ENCODE data around the gene YTHDF1.

YTHDF1 gene

DNA sequence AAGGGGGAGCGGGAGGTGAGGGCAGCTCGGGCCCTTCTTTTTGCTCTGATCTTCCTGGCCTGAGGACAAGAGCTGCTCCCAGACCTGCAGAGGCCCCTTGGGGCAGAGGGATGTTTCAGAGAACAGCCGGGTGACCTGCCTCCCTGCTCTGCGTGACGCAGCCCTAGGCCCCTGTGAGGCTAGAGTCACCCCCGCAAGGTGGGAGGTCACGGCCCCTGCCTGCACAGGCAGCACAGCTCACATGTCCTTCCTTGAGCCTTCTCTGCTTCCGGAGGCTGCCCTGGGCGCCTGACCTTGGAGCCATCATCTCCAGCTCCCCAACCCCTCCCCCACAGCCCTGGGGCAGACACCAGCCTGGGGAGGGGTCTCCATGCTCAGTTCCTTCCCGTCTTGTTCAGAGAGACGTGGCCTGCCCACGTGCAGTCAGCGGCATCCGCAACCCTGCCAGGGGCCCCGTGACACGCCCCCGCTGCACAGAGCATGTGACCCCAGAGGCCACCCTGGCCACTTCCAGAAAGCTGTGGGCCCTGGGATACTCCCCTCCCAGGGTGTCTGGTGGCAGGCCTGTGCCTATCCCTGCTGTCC is 19.6 kb upstream of the YTHDF1 start, which contains the start of gene BIRC7:
TSS of gene BIRC7 (plus strand) at position 507 of the 585 bp plus-strand sequence. CDS start 192 bp downstream, outside the sequence.
- H3K9me3 ChIP-seq (ENCODE audit: control extremely low read depth in 1 of 5, control insufficient read depth in 4 of 5, insufficient read depth in 2 of 5, low read depth in 1 of 5, low read length in 4 of 5) = no peaks in the 10 kb centered on the region
- DNase-seq = peak in 1 of 3 donors; percentile 41
- no peaks in the 10 kb centered on the region for H3K36me3 ChIP-seq (ENCODE audit: control insufficient read depth in 4 of 4, insufficient read depth in 4 of 4, low read length in 3 of 4)
- WGBS (ENCODE audit: insufficient coverage) = 28% methylated on average over 12 of the region's 17 CpGs
- ChIA-PET CTCF (interaction anchor here (1.2 to 6.5 kb wide), 2 partner anchors 11 to 49 kb away, joined by 3 to 54 read pairs; no protein-coding TSS in a partner anchor), POLR2A (no interaction called here)
- H3K4me3 ChIP-seq (ENCODE audit: control insufficient read depth in 1 of 7, extremely low read depth in 1 of 7, insufficient read depth in 4 of 7, low read depth in 2 of 7, low read length in 6 of 7) = no peak within 1 kb of the TSS
- H3K27ac ChIP-seq (ENCODE audit: insufficient read depth in 1 of 2, low read depth in 1 of 2, low read length in 2 of 2, poor library complexity in 1 of 2, severe bottlenecking in 2 of 2) = no peak within 1 kb of the TSS
- H3K4me1 ChIP-seq (ENCODE audit: control extremely low read depth in 1 of 4, control insufficient read depth in 4 of 4, insufficient read depth in 4 of 4, low read length in 3 of 4) = peaks cover 0 to 10% (median 4%) of the 10 kb centered on the region in 4 experiments
- H3K27me3 ChIP-seq (replicated peaks in 2 of 5; ENCODE audit: control insufficient read depth in 4 of 5, insufficient read depth in 5 of 5, low read length in 4 of 5) = peaks cover 0 to 42% (median 10%) of the 10 kb centered on the region in 5 experiments

- peaks cover 0 to 48% (median 16%) of the 10 kb centered on the region in 5 experiments for H3K27me3 ChIP-seq (replicated peaks in 2 of 5; ENCODE audit: control insufficient read depth in 4 of 5, insufficient read depth in 5 of 5, low read length in 4 of 5)
- no peak overlapping the region for H3K27ac ChIP-seq (ENCODE audit: insufficient read depth in 1 of 2, low read depth in 1 of 2, low read length in 2 of 2, poor library complexity in 1 of 2, severe bottlenecking in 2 of 2)
- H3K4me3 ChIP-seq (ENCODE audit: control insufficient read depth in 1 of 7, extremely low read depth in 1 of 7, insufficient read depth in 4 of 7, low read depth in 2 of 7, low read length in 6 of 7) = no peak overlapping the region
- H3K4me1 ChIP-seq (ENCODE audit: control extremely low read depth in 1 of 4, control insufficient read depth in 4 of 4, insufficient read depth in 4 of 4, low read length in 3 of 4) = peaks cover 0 to 10% (median 4%) of the 10 kb centered on the region in 4 experiments
- 21% methylated on average over 12 of the region's 20 CpGs for WGBS (ENCODE audit: insufficient coverage)
- DNase-seq = peak in 2 of 3 donors; percentile 23 to 29
- no peaks in the 10 kb centered on the region for H3K9me3 ChIP-seq (ENCODE audit: control extremely low read depth in 1 of 5, control insufficient read depth in 4 of 5, insufficient read depth in 2 of 5, low read depth in 1 of 5, low read length in 4 of 5)
- ChIA-PET POLR2A (no interaction called here), CTCF (interaction anchor here (1.0 to 6.5 kb wide), 3 partner anchors 11 to 50 kb away, joined by 3 to 54 read pairs (median 5); no protein-coding TSS in a partner anchor)
- no peaks in the 10 kb centered on the region for H3K36me3 ChIP-seq (ENCODE audit: control insufficient read depth in 4 of 4, insufficient read depth in 4 of 4, low read length in 3 of 4)
These were observed 18.9 kb upstream of the YTHDF1 start for GRCh38 chr20:63234693-63235398.

- CTCF ChIA-PET = interaction anchor here (1.0 to 6.5 kb wide), 3 partner anchors 10 to 58 kb away, joined by 3 to 54 read pairs (median 6); partner anchors contain the start of gene COL20A1
- Histone ChIP-seq H3K27me3 (replicated peaks in 2 of 5; ENCODE audit: control insufficient read depth in 4 of 5, insufficient read depth in 5 of 5, low read length in 4 of 5) (peaks cover 2 to 57% (median 21%) of the 10 kb centered on the region in 5 experiments), H3K4me1 (ENCODE audit: control extremely low read depth in 1 of 4, control insufficient read depth in 4 of 4, insufficient read depth in 4 of 4, low read length in 3 of 4) (peaks cover 0 to 10% (median 4%) of the 10 kb centered on the region in 4 experiments), H3K36me3 (ENCODE audit: control insufficient read depth in 4 of 4, insufficient read depth in 4 of 4, low read length in 3 of 4) (no peaks in the 10 kb centered on the region), H3K27ac (ENCODE audit: insufficient read depth in 1 of 2, low read depth in 1 of 2, low read length in 2 of 2, poor library complexity in 1 of 2, severe bottlenecking in 2 of 2) (no peak overlapping the region), H3K4me3 (ENCODE audit: control insufficient read depth in 1 of 7, extremely low read depth in 1 of 7, insufficient read depth in 4 of 7, low read depth in 2 of 7, low read length in 6 of 7) (no peak overlapping the region), H3K9me3 (ENCODE audit: control extremely low read depth in 1 of 5, control insufficient read depth in 4 of 5, insufficient read depth in 2 of 5, low read depth in 1 of 5, low read length in 4 of 5) (no peaks in the 10 kb centered on the region)
- no peak for DNase-seq
- 86% methylated on average over 14 of the region's 17 CpGs for WGBS (ENCODE audit: insufficient coverage)
- POLR2A ChIA-PET = no interaction called here
These were observed 18.0 kb upstream of the YTHDF1 start for GRCh38 chr20:63233924-63234323.

DNA sequence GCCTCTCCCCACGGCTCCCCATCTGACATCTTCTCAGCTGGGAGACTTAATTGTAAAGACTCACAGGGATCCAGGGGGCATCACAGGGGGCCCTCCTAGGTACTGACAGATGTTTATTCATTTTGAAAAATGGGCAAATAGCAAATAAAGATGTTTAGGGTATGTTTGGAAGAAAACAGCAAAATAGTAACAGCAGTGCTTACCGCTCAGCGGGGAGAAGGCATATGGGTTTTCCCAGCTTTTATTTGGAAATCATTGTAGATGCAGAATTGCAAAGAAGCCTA is 17.1 kb upstream of the YTHDF1 start:
- Histone ChIP-seq H3K27me3 (replicated peaks in 2 of 5; ENCODE audit: control insufficient read depth in 4 of 5, insufficient read depth in 5 of 5, low read length in 4 of 5) (peaks cover 2 to 62% (median 21%) of the 10 kb centered on the region in 5 experiments), H3K4me3 (ENCODE audit: control insufficient read depth in 1 of 7, extremely low read depth in 1 of 7, insufficient read depth in 4 of 7, low read depth in 2 of 7, low read length in 6 of 7) (no peak overlapping the region), H3K27ac (ENCODE audit: insufficient read depth in 1 of 2, low read depth in 1 of 2, low read length in 2 of 2, poor library complexity in 1 of 2, severe bottlenecking in 2 of 2) (no peak overlapping the region), H3K36me3 (ENCODE audit: control insufficient read depth in 4 of 4, insufficient read depth in 4 of 4, low read length in 3 of 4) (no peaks in the 10 kb centered on the region), H3K9me3 (ENCODE audit: control extremely low read depth in 1 of 5, control insufficient read depth in 4 of 5, insufficient read depth in 2 of 5, low read depth in 1 of 5, low read length in 4 of 5) (no peaks in the 10 kb centered on the region), H3K4me1 (ENCODE audit: control extremely low read depth in 1 of 4, control insufficient read depth in 4 of 4, insufficient read depth in 4 of 4, low read length in 3 of 4) (peaks cover 0 to 7% (median 2%) of the 10 kb centered on the region in 4 experiments)
- CTCF ChIA-PET = interaction anchor here (0.9 to 6.5 kb wide), 5 partner anchors 9 to 59 kb away, joined by 3 to 54 read pairs (median 6); partner anchors contain the start of gene COL20A1
- 70% methylated on average over 3 of the region's 3 CpGs for WGBS (ENCODE audit: insufficient coverage)
- POLR2A ChIA-PET = no interaction called here
- DNase-seq = no peak

DNA sequence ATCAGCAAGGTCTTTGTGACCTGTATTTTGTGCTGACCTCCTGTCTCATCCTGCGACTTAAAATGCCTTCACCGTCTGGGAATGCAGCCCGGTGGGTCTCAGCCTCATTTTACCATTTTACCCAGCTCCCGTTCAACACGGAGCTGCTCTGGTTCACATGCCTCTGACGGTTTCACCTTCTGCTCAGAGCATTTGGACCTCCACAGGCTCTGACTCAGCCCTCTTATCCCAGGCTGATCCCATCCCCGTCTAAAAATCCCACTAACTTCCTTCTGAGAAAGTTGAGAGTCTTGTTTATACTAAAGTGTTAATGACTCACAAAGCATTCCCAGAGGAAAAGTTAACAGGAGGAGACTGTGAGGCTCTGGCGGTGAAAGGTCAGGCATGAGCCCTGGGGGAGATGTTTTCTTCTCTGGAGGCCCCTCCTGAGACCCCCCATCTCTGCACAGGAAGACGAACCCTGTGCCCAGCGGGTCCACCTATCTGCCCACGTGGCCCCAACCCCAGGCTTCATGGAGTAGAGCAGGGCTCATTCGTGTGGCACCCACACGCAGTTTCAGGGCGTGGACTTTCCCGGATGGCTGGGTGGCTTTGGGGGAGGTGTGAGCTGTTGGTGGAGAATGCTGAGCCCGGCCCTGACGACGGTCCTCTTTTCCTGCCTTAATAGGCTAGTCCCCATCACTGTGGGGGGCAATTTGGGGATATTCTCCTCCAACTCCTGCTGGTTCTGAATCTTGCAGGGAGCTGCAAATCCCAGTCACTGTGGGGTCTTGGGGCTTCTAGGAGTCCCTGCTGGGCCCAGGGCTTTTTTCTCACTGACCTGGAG is 16.5 kb upstream of the YTHDF1 start:
- H3K27me3 ChIP-seq (replicated peaks in 2 of 5; ENCODE audit: control insufficient read depth in 4 of 5, insufficient read depth in 5 of 5, low read length in 4 of 5) = peaks cover 2 to 62% (median 21%) of the 10 kb centered on the region in 5 experiments
- no peak overlapping the region for H3K4me3 ChIP-seq (ENCODE audit: control insufficient read depth in 1 of 7, extremely low read depth in 1 of 7, insufficient read depth in 4 of 7, low read depth in 2 of 7, low read length in 6 of 7)
- no peak overlapping the region for H3K27ac ChIP-seq (ENCODE audit: insufficient read depth in 1 of 2, low read depth in 1 of 2, low read length in 2 of 2, poor library complexity in 1 of 2, severe bottlenecking in 2 of 2)
- no peaks in the 10 kb centered on the region for H3K36me3 ChIP-seq (ENCODE audit: control insufficient read depth in 4 of 4, insufficient read depth in 4 of 4, low read length in 3 of 4)
- POLR2A ChIA-PET = no interaction called here
- 70% methylated on average over 12 of the region's 18 CpGs for WGBS (ENCODE audit: insufficient coverage)
- H3K4me1 ChIP-seq (ENCODE audit: control extremely low read depth in 1 of 4, control insufficient read depth in 4 of 4, insufficient read depth in 4 of 4, low read length in 3 of 4) = peaks cover 0 to 7% (median 2%) of the 10 kb centered on the region in 4 experiments
- no peak for DNase-seq
- CTCF ChIA-PET = interaction anchor here (0.9 to 6.5 kb wide), 4 partner anchors 8 to 49 kb away, joined by 4 to 54 read pairs (median 6); no protein-coding TSS in a partner anchor
- no peaks in the 10 kb centered on the region for H3K9me3 ChIP-seq (ENCODE audit: control extremely low read depth in 1 of 5, control insufficient read depth in 4 of 5, insufficient read depth in 2 of 5, low read depth in 1 of 5, low read length in 4 of 5)

DNA sequence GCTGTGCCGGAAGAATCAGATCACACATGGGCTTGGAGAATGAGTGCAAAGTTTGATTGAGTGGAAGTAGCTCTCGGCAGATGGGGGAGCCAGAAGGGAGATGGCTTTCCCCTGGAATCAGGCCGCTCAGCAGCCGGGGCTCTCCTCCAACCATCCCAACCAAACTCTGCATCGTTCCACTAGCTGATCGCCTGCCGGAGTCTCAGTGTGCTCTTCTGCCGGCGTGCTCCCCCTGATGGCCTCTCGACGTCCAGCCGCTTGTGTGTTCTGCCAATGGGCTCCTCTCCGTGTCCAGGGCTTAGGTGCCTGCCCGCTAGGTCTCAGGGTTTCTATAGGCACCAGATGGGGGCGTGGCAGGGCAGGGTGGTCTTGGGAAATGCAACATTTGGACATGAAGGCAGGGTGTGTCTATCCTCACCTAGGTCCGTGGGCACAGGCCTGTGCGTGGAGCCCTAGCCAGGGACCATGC is 14.9 kb upstream of the YTHDF1 start:
- CTCF ChIA-PET = interaction anchor here (0.7 to 2.6 kb wide), 6 partner anchors 10 to 50 kb away, joined by 3 to 16 read pairs (median 4); partner anchors contain the start of gene YTHDF1
- Histone ChIP-seq H3K9me3 (ENCODE audit: control extremely low read depth in 1 of 5, control insufficient read depth in 4 of 5, insufficient read depth in 2 of 5, low read depth in 1 of 5, low read length in 4 of 5) (no peaks in the 10 kb centered on the region), H3K27me3 (replicated peaks in 2 of 5; ENCODE audit: control insufficient read depth in 4 of 5, insufficient read depth in 5 of 5, low read length in 4 of 5) (peaks cover 2 to 62% (median 21%) of the 10 kb centered on the region in 5 experiments), H3K4me3 (ENCODE audit: control insufficient read depth in 1 of 7, extremely low read depth in 1 of 7, insufficient read depth in 4 of 7, low read depth in 2 of 7, low read length in 6 of 7) (no peak overlapping the region), H3K4me1 (ENCODE audit: control extremely low read depth in 1 of 4, control insufficient read depth in 4 of 4, insufficient read depth in 4 of 4, low read length in 3 of 4) (peaks cover 0 to 5% (median 2%) of the 10 kb centered on the region in 4 experiments), H3K27ac (ENCODE audit: insufficient read depth in 1 of 2, low read depth in 1 of 2, low read length in 2 of 2, poor library complexity in 1 of 2, severe bottlenecking in 2 of 2) (no peak overlapping the region), H3K36me3 (ENCODE audit: control insufficient read depth in 4 of 4, insufficient read depth in 4 of 4, low read length in 3 of 4) (no peaks in the 10 kb centered on the region)
- 13% methylated on average over 17 of the region's 17 CpGs for WGBS (ENCODE audit: insufficient coverage)
- POLR2A ChIA-PET = no interaction called here
- DNase-seq = peak; percentile 48 to 67 (median 61)

All from common myeloid progenitor, CD34-positive (primary cell).